ENCODE measurements around the gene TCTN2. TPM values are rescaled to one million over a fixed set of nuclear protein-coding genes. Genes with fewer than 3 reads are reported as not detected.

TCTN2 gene
- total RNA-seq, 4 donors from 2014 or later = 21.3 to 34.5 (median 27.1) TPM

GRCh38 chr12:123733229-123733628 lies 62.3 kb downstream of the TCTN2 start:
- H3K9me3 ChIP-seq = no peaks in the 10 kb centered on the region
- peaks cover 22 to 51% of the 10 kb centered on the region in 2 donors for H3K36me3 ChIP-seq
- no peaks in the 10 kb centered on the region for H3K4me1 ChIP-seq
- H3K4me3 ChIP-seq (replicated peaks in 1 of 3) = no peak overlapping the region
- TF ChIP-seq POLR2A (IDR thresholded peaks at IDR 0.05) (no peak), CTCF (IDR thresholded peaks at IDR 0.05) (no peak)
- H3K27me3 ChIP-seq = no peaks in the 10 kb centered on the region
- H3K27ac ChIP-seq = no peak overlapping the region
- no peak for DNase-seq
- intact Hi-C loops (cut with DNase I) = no loop called here
- 85 to 93% methylated on average over 9 to 10 of the region's 10 CpGs for WGBS, 2 donors

DNA sequence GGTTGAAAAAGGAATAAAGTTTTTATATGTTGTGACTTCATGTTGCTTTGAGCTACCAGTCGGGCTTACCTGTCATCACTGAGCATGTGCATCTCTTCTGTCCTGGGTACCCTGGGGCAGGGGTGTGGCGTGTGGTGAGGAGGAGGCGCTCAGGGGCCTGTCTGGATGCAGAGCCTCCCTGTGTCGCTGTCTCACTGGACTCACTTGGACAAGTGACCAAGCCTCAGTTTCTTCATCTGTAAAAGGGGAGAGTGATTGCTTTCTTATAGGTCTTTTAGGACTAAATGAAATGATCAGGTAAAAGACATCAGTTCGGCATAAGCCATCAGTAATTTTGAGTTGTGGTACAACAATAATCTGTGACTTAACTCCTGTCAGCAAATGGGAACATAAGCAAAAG lies 63.4 kb downstream of the TCTN2 start:
- no peak overlapping the region for H3K27ac ChIP-seq
- no peaks in the 10 kb centered on the region for H3K4me1 ChIP-seq
- TF ChIP-seq CTCF (IDR thresholded peaks at IDR 0.05) = no peak
- TF ChIP-seq POLR2A (IDR thresholded peaks at IDR 0.05) = no peak
- no peaks in the 10 kb centered on the region for H3K9me3 ChIP-seq
- no peak for DNase-seq
- H3K4me3 ChIP-seq (replicated peaks in 1 of 3) = no peak overlapping the region
- no peaks in the 10 kb centered on the region for H3K27me3 ChIP-seq
- WGBS, 2 donors = 83 to 85% methylated on average over 5 of the region's 5 CpGs
- H3K36me3 ChIP-seq = peaks cover 27 to 57% of the 10 kb centered on the region in 2 donors
- intact Hi-C loops (cut with DNase I) = no loop called here

- peaks cover 48 to 51% of the 10 kb centered on the region in 2 donors for H3K36me3 ChIP-seq
- WGBS, 2 donors = 93% methylated on average over 14 of the region's 14 CpGs
- TF ChIP-seq POLR2A (IDR thresholded peaks at IDR 0.05) = no peak
- no peak for TF ChIP-seq CTCF (IDR thresholded peaks at IDR 0.05)
- no peaks in the 10 kb centered on the region for H3K9me3 ChIP-seq
- no peak for DNase-seq
- H3K4me1 ChIP-seq = no peaks in the 10 kb centered on the region
- H3K27ac ChIP-seq = no peak overlapping the region
- H3K4me3 ChIP-seq (replicated peaks in 1 of 3) = no peak overlapping the region
- intact Hi-C loops (cut with DNase I) = no loop called here
- H3K27me3 ChIP-seq = no peaks in the 10 kb centered on the region
Observed at GRCh38 chr12:123741937-123742572, 71.1 kb downstream of the TCTN2 start.

DNA sequence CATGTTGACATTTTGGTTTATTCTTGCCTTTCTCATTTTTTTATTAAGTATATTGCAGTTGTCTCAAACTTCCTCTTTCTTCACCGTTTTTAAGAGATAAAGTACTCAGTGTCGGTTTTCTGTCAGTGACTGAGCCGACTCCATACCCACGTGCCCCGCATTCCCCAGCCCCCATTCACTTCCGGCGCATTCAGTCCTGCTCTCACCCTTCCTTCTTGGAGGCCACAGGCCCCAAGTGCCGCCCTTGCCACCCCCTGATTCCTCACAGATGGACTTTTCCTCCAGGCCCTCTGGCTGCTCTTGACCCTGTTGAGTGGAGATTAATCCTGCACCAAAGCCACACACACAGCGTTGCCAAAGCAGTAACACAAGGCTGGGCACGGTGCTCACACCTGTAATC lies 72.1 kb downstream of the TCTN2 start:
- intact Hi-C loops (cut with DNase I) = no loop called here
- 92 to 94% methylated on average over 10 of the region's 10 CpGs for WGBS, 2 donors
- TF ChIP-seq CTCF (IDR thresholded peaks at IDR 0.05) = no peak
- TF ChIP-seq POLR2A (IDR thresholded peaks at IDR 0.05) = no peak
- Histone ChIP-seq H3K27me3 (no peaks in the 10 kb centered on the region), H3K4me1 (no peaks in the 10 kb centered on the region), H3K9me3 (no peaks in the 10 kb centered on the region), H3K27ac (no peak overlapping the region), H3K36me3 (peaks cover 40 to 44% of the 10 kb centered on the region in 2 donors), H3K4me3 (replicated peaks in 1 of 3) (no peak overlapping the region)
- no peak for DNase-seq

GRCh38 chr12:123744836-123745235 lies 73.9 kb downstream of the TCTN2 start:
- no peak for DNase-seq
- WGBS, 2 donors = 79 to 83% methylated on average over 5 to 12 of the region's 12 CpGs
- TF ChIP-seq CTCF (IDR thresholded peaks at IDR 0.05) = no peak
- TF ChIP-seq POLR2A (IDR thresholded peaks at IDR 0.05) = no peak
- Histone ChIP-seq H3K9me3 (no peaks in the 10 kb centered on the region), H3K27me3 (no peaks in the 10 kb centered on the region), H3K36me3 (peaks cover 40 to 45% of the 10 kb centered on the region in 2 donors), H3K4me3 (replicated peaks in 1 of 3) (no peak overlapping the region), H3K4me1 (no peaks in the 10 kb centered on the region), H3K27ac (no peak overlapping the region)
- intact Hi-C loops (cut with DNase I) = no loop called here

Data from thyroid gland (tissue), 4 donors.